CD4-positive, alpha-beta T cell treated with Interferon gamma for 1 hour (primary cell): ENCODE data around the gene BEND6.

Experiments used
- DNase-seq: peaks from one replicate; pipeline ENCODE4 v3.0.0-alpha.2; 2020

Gene BEND6

GRCh38 chr6:56954403-56955170 is at the start of gene BEND6:
Gene BEND6, plus strand, starts transcription at chr6:56955107. Its CDS starts 26,704 bp downstream, at chr6:56981811.
- DNase-seq, result no peak

DNA sequence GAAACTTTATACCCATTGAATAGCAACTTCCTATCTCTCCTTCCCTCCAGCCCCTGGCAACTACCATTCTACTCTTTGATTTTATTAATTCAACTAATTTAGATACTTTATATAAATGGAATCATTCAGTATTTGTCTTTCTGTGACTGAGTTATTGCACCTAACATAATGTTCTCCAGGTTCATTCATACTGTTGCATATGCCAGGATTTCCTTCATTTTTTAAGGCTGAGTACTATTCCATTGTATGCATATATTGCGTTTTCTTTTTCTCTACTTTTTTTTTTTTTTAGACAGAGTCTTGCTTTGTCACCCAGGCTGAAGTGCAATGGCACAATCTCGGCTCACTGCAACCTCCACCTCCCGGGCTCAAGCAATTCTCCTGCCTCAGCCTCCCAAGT is 49.5 kb upstream of the BEND6 start:
- DNase-seq, result no peak

DNA sequence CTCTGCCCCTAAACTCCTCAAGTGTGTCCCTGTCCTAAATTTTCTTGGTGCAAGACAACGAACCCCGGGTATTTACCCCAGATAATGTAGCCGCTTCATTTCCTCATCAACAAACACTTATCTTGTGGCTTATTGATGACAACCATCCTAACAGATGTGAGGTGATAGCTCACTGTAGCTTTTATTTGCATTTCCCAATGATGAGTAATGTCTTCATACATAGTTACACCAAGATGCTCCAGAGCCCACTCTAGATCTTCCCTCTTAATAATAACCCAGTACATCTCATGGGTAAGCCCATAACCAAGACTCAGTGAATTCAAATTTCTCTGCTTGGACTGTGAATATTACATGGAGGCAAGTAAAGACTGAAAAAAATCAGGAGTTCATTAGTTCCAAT is 48.2 kb upstream of the BEND6 start:
- DNase-seq, result no peak

DNA sequence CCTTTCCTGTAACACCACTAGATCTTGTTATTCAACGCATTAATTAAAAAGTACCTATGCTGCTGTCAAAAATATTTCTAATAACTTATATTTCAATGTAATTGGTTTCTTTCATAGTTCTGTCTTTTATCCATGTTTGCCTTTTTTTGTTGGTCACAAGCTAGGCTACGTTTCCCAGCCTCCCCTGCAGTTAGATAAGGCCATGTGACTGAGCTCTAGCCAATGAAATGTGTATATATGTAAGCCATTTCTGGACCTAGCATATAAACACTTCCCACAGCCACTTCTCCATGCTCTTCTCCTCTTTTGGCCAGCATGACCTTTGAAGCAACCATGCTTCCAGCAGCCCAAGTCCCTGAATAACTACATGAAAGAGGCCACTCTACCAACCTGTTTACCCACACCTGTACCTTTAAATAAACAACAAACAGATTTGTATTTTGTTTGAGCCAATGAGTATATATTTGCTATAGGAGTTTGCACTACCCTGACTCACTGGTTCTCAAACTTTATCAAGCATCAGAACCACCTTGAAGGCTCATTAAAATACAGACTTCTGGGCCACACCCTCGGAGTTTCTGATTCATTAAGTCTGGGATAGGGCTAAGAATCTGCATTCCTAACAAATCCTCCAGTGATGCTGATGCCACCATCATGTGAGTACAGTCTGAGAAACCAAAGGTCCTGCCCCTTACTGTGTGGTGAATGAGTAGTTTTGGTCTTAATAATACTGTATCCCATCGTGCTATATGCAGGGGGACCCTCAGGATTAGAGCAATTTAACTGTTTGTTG is 45.6 kb upstream of the BEND6 start:
- no peak for DNase-seq

GRCh38 chr6:56911847-56912246 is 43.1 kb upstream of the BEND6 start:
- no peak for DNase-seq

GRCh38 chr6:56913285-56914074 is 41.4 kb upstream of the BEND6 start:
- no peak for DNase-seq

- no peak for DNase-seq
Observed at GRCh38 chr6:56914798-56915658, 39.9 kb upstream of the BEND6 start.

GRCh38 chr6:56915832-56916231 is 39.1 kb upstream of the BEND6 start:
- no peak for DNase-seq

GRCh38 chr6:56916849-56917551 is 37.9 kb upstream of the BEND6 start:
- no peak for DNase-seq

- DNase-seq, result no peak
Observed at GRCh38 chr6:56922645-56923044, 32.3 kb upstream of the BEND6 start.

DNA sequence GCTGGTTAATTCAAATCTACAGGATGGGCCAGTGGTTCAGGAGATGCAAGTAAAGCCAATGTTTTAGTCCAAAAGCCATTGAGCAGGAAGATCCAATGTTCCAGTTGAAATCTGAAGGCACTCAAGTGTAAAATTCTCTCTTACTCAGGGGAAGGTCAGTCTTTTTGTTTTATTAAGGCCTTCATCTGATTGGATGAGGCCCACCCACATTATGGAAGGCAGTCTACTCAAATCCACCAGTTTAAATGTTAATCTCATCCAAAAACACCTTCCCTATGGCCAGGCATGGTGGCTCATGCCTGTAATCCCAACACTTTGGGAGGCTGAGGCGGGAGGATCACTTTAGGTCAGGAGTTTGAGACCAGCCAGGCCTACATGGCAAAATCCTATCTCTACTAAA is 31.3 kb upstream of the BEND6 start:
- DNase-seq, result no peak

- DNase-seq, result no peak
Observed at GRCh38 chr6:56927538-56928453, 27.1 kb upstream of the BEND6 start.

DNA sequence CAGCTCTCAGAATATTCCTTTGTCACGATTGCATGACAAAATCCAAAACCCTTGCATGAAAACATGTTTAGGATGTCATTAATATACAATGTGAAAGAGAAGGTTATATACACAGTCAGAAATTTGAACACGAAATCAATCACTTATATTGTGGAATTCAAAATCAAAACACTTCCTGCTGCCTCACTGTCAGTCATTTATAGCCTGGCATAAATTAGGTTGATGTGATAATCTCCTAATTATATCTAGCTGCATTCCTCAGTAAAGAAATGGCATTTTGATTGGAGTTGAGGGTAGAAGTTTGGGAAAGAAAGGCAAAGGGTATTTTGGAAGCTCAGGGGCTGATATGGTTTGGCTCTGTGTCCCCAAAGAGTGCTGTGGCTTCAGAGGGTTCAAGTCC is 24.1 kb upstream of the BEND6 start:
- no peak for DNase-seq

- DNase-seq, result no peak
Observed at GRCh38 chr6:56932910-56933477, 21.9 kb upstream of the BEND6 start.

GRCh38 chr6:56933650-56934049 is 21.3 kb upstream of the BEND6 start:
- no peak for DNase-seq

DNA sequence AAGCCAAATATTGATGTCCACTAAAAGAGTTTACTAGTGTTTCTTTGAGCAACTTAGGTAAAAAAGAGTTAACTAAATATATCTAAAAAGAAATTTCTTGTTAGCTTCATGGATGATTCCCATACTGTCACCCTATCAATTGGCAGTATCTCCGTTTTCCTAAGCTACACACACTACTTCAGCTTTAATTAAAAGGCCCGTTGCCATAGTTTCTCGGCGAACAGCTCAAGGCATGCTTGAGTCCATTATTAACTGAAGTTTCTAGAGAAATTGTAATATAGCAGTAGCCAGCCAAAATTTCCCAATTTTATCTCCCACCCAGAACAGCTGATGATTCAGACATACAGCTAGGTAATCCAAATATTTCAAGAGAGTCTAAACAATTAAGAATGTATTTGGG is 20.0 kb upstream of the BEND6 start:
- DNase-seq, result no peak

DNA sequence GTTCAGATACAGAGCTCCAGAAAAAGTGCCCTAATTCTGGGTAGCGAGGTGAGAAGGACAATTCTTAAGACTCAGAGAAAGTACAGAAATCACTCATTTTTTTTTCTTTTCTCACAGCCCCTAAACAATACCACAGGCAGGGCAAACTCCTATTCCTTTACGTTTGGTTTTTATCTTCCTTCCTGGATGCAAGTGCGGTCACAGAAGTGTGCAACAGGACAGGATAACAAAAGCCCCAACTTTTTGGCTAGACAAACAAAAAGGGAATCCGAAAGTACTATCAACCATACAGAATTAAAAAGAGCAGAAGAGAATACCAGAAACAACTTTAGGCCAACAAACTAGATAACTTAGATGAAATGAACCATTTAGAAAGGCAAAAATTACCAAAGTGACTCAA is 18.4 kb upstream of the BEND6 start:
- DNase-seq, result no peak

DNA sequence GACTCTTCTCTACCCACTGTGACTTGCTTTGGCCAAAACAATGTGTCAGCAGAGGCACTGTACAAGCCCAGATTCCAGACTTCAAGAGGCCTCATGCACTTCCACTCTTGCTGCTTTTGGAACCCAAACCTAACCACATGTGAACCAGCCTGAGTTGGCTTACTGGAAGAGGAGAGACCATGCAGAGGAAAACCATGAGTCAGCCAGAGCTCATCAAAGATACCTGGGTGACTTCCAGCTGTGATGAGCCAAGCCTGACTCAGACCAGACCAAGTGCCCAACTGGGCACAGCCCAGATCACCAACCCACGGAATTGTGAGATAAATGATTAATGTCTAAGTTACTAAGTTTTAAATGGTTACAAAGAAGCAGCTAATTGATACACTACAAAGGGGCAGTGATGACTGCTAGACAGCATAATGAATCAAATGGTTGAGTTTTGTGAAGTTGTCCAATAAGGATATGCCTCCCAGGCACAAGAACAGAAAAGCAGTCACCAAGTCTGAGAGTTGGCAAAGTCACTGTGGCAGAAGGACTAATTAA is 16.2 kb upstream of the BEND6 start:
- DNase-seq, result no peak

DNA sequence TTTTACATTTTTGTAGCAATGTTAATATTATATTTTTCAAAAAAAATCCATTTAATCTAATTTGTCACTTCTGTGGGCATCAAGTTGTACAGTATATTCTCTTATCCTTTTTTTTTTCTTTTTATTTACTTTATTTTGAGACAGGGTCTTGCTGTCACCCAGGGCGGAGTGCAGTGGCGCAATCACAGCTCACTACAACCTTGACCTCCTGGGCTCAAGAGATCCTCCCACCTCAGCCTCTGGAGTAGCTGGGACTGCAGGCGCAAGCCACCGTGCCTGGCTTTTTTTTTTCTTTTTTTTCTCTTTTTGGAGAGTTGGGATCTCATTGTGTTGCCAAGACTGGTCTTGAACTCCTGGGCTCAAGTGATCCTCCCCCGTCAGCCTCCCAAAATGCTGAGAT is 14.4 kb upstream of the BEND6 start:
- no peak for DNase-seq

GRCh38 chr6:56940977-56941376 is 13.9 kb upstream of the BEND6 start:
- DNase-seq, result no peak
